Panc1 (cell line): ENCODE results near the gene TNIK. TPM values are rescaled to one million over a fixed set of nuclear protein-coding genes. Genes with fewer than 3 reads are reported as not detected.

Source experiments
- ATAC-seq: fragments of 200-7000 bp; cut with Tn5 transposase; 2 replicates; pipeline ENCODE4 v1.9.1; 2020; ENCODE audit warnings: mild to moderate bottlenecking, moderate library complexity
- BruUV-seq: library from RNA; stranded (reverse); fragments of 400-500 nt; replicated peaks from 2 replicates; lab custom pipeline; 2021; lab: Mats Ljungman, UMichigan
- CTCF ChIA-PET: fragments of 300-600 bp; sonication (Branson Sonifier 250); formaldehyde crosslinking; loops from one replicate; lab custom pipeline; 2022; ENCODE audit warnings: antibody characterized with exemption; lab: Charles Lee
- POLR2A ChIA-PET: fragments of 300-600 bp; sonication (Branson Sonifier 250); formaldehyde crosslinking; loops from one replicate; lab custom pipeline; 2022; ENCODE audit warnings: antibody characterized with exemption; lab: Charles Lee
- DNase-seq: peaks from one replicate; pipeline ENCODE4 v3.0.0-alpha.2; 2010; ENCODE audit warnings: low read depth, low spot score
- H3K27ac ChIP-seq: 2 replicates; pipeline ENCODE4 v1.5.1; 2011; ENCODE audit warnings: mild to moderate bottlenecking, low read length, inconsistent platforms
- H3K27me3 ChIP-seq: fragments of 200-500 bp; sonication (Bioruptor generic); 2 replicates; pipeline ENCODE4 v1.6.0; 2014; ENCODE audit warnings: low read length, inconsistent platforms; ENCODE audit not compliant: control insufficient read depth, insufficient read depth
- H3K36me3 ChIP-seq: fragments of 200-500 bp; sonication (Bioruptor generic); 2 replicates; pipeline ENCODE4 v1.5.1; 2014; ENCODE audit warnings: inconsistent platforms, mild to moderate bottlenecking, low read length, moderate library complexity; ENCODE audit not compliant: control insufficient read depth, insufficient read depth
- H3K4me1 ChIP-seq: 2 replicates; pipeline ENCODE4 v1.5.1; 2011; ENCODE audit warnings: inconsistent platforms, mild to moderate bottlenecking, low read length, moderate library complexity; ENCODE audit not compliant: control insufficient read depth, insufficient read depth
- H3K4me3 ChIP-seq, 2 experiments: 2 replicates each; pipeline ENCODE4 v1.5.1; 2011 to 2012; ENCODE audit warnings: low read depth in 2 of 2, low read length in 2 of 2, mild to moderate bottlenecking in 2 of 2, inconsistent platforms in 1 of 2, moderate library complexity in 1 of 2
- H3K9me3 ChIP-seq: fragments of 200-500 bp; sonication (Bioruptor generic); 2 replicates; pipeline ENCODE4 v1.5.1; 2014; ENCODE audit warnings: low read depth, mild to moderate bottlenecking, inconsistent platforms, low read length, moderate library complexity; ENCODE audit not compliant: control insufficient read depth, insufficient read depth
- CTCF ChIP-seq: fragments of 450-650 bp; IDR thresholded peaks from 2 replicates; pipeline ENCODE4 v1.5.1; 2017; ENCODE audit warnings: mild to moderate bottlenecking
- POLR2AphosphoS5 ChIP-seq: IDR thresholded peaks from 2 replicates; pipeline ENCODE4 v1.6.1; 2012; ENCODE audit warnings: mild to moderate bottlenecking, low read depth, low read length, moderate library complexity
- REST ChIP-seq, 2 experiments: IDR thresholded peaks; 2 replicates each; pipeline ENCODE4 v1.6.1; 2011 to 2012; ENCODE audit warnings: low read depth in 2 of 2, control low read depth in 1 of 2, low read length in 1 of 2, mild to moderate bottlenecking in 1 of 2, moderate library complexity in 1 of 2; ENCODE audit not compliant: insufficient read depth in 1 of 2
- SIN3A ChIP-seq: IDR thresholded peaks from 2 replicates; pipeline ENCODE4 v1.6.1; 2012; ENCODE audit warnings: low read depth, mild to moderate bottlenecking, low read length, moderate library complexity, borderline replicate concordance; ENCODE audit not compliant: insufficient read depth
- TCF7L2 ChIP-seq: IDR thresholded peaks from 2 replicates; pipeline ENCODE4 v1.6.1; 2011; ENCODE audit warnings: mild to moderate bottlenecking, low read depth, low read length, inconsistent platforms
- in situ Hi-C: cut with HindIII; loops from 2 replicates; pipeline ENCODE4 v1.10.0; 2016; ENCODE audit warnings: low sequenced_read_pairs, low pct_unique_long_range_greater_than_20kb
- intact Hi-C: fragments of 100-400 bp; cut with micrococcal nuclease; formaldehyde crosslinking; loops from one replicate; pipeline ENCODE4 v1.10.0; 2022; ENCODE audit not compliant: unreplicated experiment
- total RNA-seq: library from RNA; stranded (reverse); gene quantifications from one replicate; pipeline ENCODE4 v1.2.1, GENCODE V29; 2021; ENCODE audit not compliant: unreplicated experiment

Gene TNIK
- total RNA-seq, 1 experiment from 2014 or later = 1.9 TPM

- in situ Hi-C loops = no loop called here
- no peak for DNase-seq
- Histone ChIP-seq H3K27ac (no peak overlapping the region), H3K27me3 (no peaks in the 10 kb centered on the region), H3K36me3 (no peaks in the 10 kb centered on the region), H3K4me3 (no peak overlapping the region), H3K9me3 (no peaks in the 10 kb centered on the region), H3K4me1 (no peaks in the 10 kb centered on the region)
- no peak for ATAC-seq
- ChIA-PET POLR2A (no interaction called here), CTCF (no interaction called here)
- no TSS peak for BruUV-seq
- intact Hi-C loops = no loop called here
- TF ChIP-seq SIN3A = no peak
- no peak for TF ChIP-seq CTCF
- TF ChIP-seq POLR2AphosphoS5 = no peak
- TF ChIP-seq TCF7L2 = no peak
Observed at GRCh38 chr3:171177553-171177952, 282.7 kb downstream of the TNIK start.

GRCh38 chr3:171177056-171177455 is 283.1 kb downstream of the TNIK start:
- intact Hi-C loops = no loop called here
- Histone ChIP-seq H3K4me1 (no peaks in the 10 kb centered on the region), H3K27ac (no peak overlapping the region), H3K4me3 (no peak overlapping the region), H3K36me3 (no peaks in the 10 kb centered on the region), H3K27me3 (no peaks in the 10 kb centered on the region), H3K9me3 (no peaks in the 10 kb centered on the region)
- ChIA-PET POLR2A (no interaction called here), CTCF (no interaction called here)
- DNase-seq = no peak
- TF ChIP-seq POLR2AphosphoS5 (no peak), CTCF (no peak), REST (IDR thresholded peaks at IDR 0.05; ENCODE audit: insufficient read depth in 1 of 2, low read depth in 2 of 2, low read length in 1 of 2) (no peak), SIN3A (no peak), TCF7L2 (no peak)
- no TSS peak for BruUV-seq
- in situ Hi-C loops = no loop called here
- no peak for ATAC-seq
